PC-3 (cell line): ENCODE data around the gene ANKH. TPM values are rescaled to one million over a fixed set of nuclear protein-coding genes. Genes with fewer than 3 reads are reported as not detected.

Experiments used
- ATAC-seq: fragments of 200-7000 bp; cut with Tn5 transposase; 2 replicates; pipeline ENCODE4 v1.9.1; 2020; ENCODE audit warnings: mild to moderate bottlenecking, moderate library complexity
- BruUV-seq: library from RNA; stranded (reverse); fragments of 400-500 nt; replicated peaks from 2 replicates; lab custom pipeline; 2021; lab: Mats Ljungman, UMichigan
- CTCF ChIA-PET: fragments of 300-600 bp; sonication (Branson Sonifier 250); formaldehyde crosslinking; loops from one replicate; lab custom pipeline; 2022; ENCODE audit warnings: antibody characterized with exemption; lab: Charles Lee
- POLR2A ChIA-PET: fragments of 300-600 bp; sonication (Branson Sonifier 250); formaldehyde crosslinking; loops from one replicate; lab custom pipeline; 2022; ENCODE audit warnings: antibody characterized with exemption; ENCODE audit not compliant: unreplicated experiment; lab: Charles Lee
- DNase-seq: peaks from one replicate; pipeline ENCODE4 v3.0.0-alpha.2; 2015
- H2AFZ ChIP-seq: fragments of 300-600 bp; sonication (generic); 2 replicates; pipeline ENCODE4 v1.6.0; 2016; ENCODE audit warnings: antibody characterized with exemption, low read length
- H3F3A ChIP-seq: fragments of 300-600 bp; sonication (generic); one replicate; pipeline ENCODE4 v1.6.0; 2017; ENCODE audit warnings: antibody characterized with exemption, low read length, control low read depth, mild to moderate bottlenecking; ENCODE audit not compliant: unreplicated experiment
- H3K27ac ChIP-seq: fragments of 300-600 bp; sonication (generic); 2 replicates; pipeline ENCODE4 v1.5.1; 2016; ENCODE audit warnings: mild to moderate bottlenecking, low read length
- H3K27me3 ChIP-seq: fragments of 300-600 bp; sonication (generic); 2 replicates; pipeline ENCODE4 v1.6.1; 2016; ENCODE audit warnings: low read length, mixed read lengths
- H3K36me3 ChIP-seq: fragments of 300-600 bp; sonication (generic); 2 replicates; pipeline ENCODE4 v1.6.1; 2016; ENCODE audit warnings: low read depth, mixed run types, low read length, mixed read lengths
- H3K4me1 ChIP-seq: fragments of 300-600 bp; sonication (generic); 2 replicates; pipeline ENCODE4 v1.5.1; 2016; ENCODE audit warnings: low read length; ENCODE audit not compliant: insufficient read depth
- H3K4me2 ChIP-seq: fragments of 300-600 bp; sonication (generic); 2 replicates; pipeline ENCODE4 v1.6.0; 2016; ENCODE audit warnings: low read length
- H3K4me3 ChIP-seq: fragments of 300-600 bp; sonication (generic); 2 replicates; pipeline ENCODE4 v1.5.1; 2016; ENCODE audit warnings: mild to moderate bottlenecking, low read length, mixed read lengths
- H3K79me2 ChIP-seq: fragments of 300-600 bp; sonication (generic); 2 replicates; pipeline ENCODE4 v1.6.1; 2017; ENCODE audit warnings: low read length, mixed read lengths
- H3K9ac ChIP-seq: fragments of 300-600 bp; sonication (generic); 2 replicates; pipeline ENCODE4 v1.6.0; 2016; ENCODE audit warnings: mild to moderate bottlenecking, low read length
- H3K9me2 ChIP-seq: fragments of 300-600 bp; sonication (generic); replicated peaks from 2 replicates; pipeline ENCODE4 v1.6.1; 2016; ENCODE audit warnings: mixed run types, low read length, mixed read lengths
- H3K9me3 ChIP-seq: fragments of 300-600 bp; sonication (generic); 2 replicates; pipeline ENCODE4 v1.6.1; 2016; ENCODE audit warnings: low read length, mixed read lengths
- H4K20me1 ChIP-seq: fragments of 300-600 bp; sonication (generic); 2 replicates; pipeline ENCODE4 v1.6.1; 2016; ENCODE audit warnings: low read length, mixed read lengths
- EZH2 ChIP-seq: fragments of 300-600 bp; sonication (generic); IDR thresholded peaks from one replicate; pipeline ENCODE4 v1.6.1; 2017; ENCODE audit warnings: antibody characterized with exemption, mild to moderate bottlenecking, low read length; ENCODE audit not compliant: unreplicated experiment
- EZH2phosphoT487 ChIP-seq: fragments of 300-600 bp; sonication (generic); IDR thresholded peaks from 2 replicates; pipeline ENCODE4 v1.6.1; 2018; ENCODE audit warnings: mild to moderate bottlenecking, antibody characterized with exemption, low read length, borderline replicate concordance
- intact Hi-C: fragments of 100-400 bp; cut with micrococcal nuclease; formaldehyde crosslinking; loops from 2 replicates; pipeline ENCODE4 v1.9.0; 2023
- total RNA-seq: library from RNA; depleted of rRNA; stranded (reverse); fragments of >200 nt; gene quantifications from 2 replicates; pipeline ENCODE4 v1.2.3, GENCODE V29; 2014
- TF ChIP-seq, protein P1 (sequence below): fragments of 300-600 bp; sonication (generic); conservative IDR thresholded peaks from 2 replicates; pipeline ENCODE4 v1.5.1; 2017; ENCODE audit warnings: antibody characterized with exemption, low read depth, mild to moderate bottlenecking, low read length

Gene ANKH
- total RNA-seq, 1 experiment from 2014 or later: 11.6 TPM

DNA sequence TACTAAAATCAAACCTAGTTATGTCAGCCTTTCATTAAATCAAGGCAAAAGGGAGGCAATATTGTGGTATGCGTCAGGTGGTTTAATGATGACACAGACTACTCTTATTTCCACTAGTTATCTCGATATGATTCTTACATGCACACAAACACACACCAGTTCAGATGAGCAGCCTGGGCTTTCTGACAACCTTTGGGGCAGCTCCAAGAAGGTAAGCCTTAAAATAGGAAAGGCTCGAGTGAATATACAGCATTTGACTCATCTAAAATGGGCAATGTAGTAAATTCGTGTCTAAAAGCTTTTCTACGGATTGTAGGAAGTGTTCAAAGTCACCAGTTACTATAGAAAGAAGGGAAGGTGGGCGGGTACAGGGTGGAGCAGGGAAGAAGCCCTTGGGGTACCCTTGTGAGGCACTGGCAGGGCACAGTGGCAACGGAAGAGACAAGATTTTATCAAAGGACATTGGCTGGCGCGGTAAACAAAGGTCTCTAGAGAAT is 1.9 kb downstream of the ANKH start:
- H3K4me3 ChIP-seq: peak overlapping the region; percentile 78
- no peaks in the 10 kb centered on the region for H3F3A ChIP-seq
- peaks cover 8% of the 10 kb centered on the region; the same call in 1 of the 2 replicates for H3K79me2 ChIP-seq
- CTCF ChIA-PET: interaction anchor here (0.6 kb wide), 1 partner anchor 80 kb away, joined by 4 read pairs; no protein-coding TSS in a partner anchor
- no peaks in the 10 kb centered on the region for H3K36me3 ChIP-seq
- peak overlapping the region; percentile 52; the same call in 1 of the 2 replicates for H3K9ac ChIP-seq
- H3K4me2 ChIP-seq: peak overlapping the region; percentile 95
- no peaks in the 10 kb centered on the region for H3K9me3 ChIP-seq
- TF ChIP-seq EZH2 (no peak), EZH2phosphoT487 (no peak)
- TF ChIP-seq, protein P1, sequence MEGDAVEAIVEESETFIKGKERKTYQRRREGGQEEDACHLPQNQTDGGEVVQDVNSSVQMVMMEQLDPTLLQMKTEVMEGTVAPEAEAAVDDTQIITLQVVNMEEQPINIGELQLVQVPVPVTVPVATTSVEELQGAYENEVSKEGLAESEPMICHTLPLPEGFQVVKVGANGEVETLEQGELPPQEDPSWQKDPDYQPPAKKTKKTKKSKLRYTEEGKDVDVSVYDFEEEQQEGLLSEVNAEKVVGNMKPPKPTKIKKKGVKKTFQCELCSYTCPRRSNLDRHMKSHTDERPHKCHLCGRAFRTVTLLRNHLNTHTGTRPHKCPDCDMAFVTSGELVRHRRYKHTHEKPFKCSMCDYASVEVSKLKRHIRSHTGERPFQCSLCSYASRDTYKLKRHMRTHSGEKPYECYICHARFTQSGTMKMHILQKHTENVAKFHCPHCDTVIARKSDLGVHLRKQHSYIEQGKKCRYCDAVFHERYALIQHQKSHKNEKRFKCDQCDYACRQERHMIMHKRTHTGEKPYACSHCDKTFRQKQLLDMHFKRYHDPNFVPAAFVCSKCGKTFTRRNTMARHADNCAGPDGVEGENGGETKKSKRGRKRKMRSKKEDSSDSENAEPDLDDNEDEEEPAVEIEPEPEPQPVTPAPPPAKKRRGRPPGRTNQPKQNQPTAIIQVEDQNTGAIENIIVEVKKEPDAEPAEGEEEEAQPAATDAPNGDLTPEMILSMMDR: no peak
- H3K4me1 ChIP-seq: peaks cover 21% of the 10 kb centered on the region
- H2AFZ ChIP-seq: peak overlapping the region; percentile 78
- no peak overlapping the region for H3K27ac ChIP-seq
- H3K27me3 ChIP-seq: peaks cover 32% of the 10 kb centered on the region
- POLR2A ChIA-PET: no interaction called here
- BruUV-seq: no TSS peak
- DNase-seq (peak; percentile 40), ATAC-seq (no peak; the same call in 1 of the 2 replicates)
- intact Hi-C loops: loop anchor here (2.0 to 10.0 kb wide), 3 partner anchors 55 to 142 kb away; no protein-coding TSS in a partner anchor
- H3K9me2 ChIP-seq: no peaks in the 10 kb centered on the region
- no peaks in the 10 kb centered on the region for H4K20me1 ChIP-seq

DNA sequence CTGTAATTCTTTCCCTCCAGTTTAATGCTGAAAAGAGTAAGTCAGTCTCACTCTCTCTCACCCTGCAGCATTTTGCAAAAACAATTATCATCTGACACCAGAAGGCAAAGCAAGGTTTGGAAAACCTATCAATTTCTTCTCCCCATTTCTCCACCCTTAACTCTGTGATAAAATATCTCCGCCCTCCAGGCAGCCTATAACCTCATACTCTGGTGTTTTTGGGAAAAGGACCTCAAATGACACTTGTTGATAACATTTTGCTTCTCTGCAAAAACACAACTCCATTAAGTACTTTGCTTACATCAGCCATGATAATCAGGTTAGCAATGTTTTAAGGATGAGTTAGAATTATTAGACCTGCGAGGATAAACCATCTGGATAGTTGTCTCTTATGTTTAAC is 2.3 kb downstream of the ANKH start:
- Histone ChIP-seq H3K79me2 (peaks cover 8% of the 10 kb centered on the region; the same call in 1 of the 2 replicates), H3F3A (no peaks in the 10 kb centered on the region), H2AFZ (no peak overlapping the region), H3K9me3 (no peaks in the 10 kb centered on the region), H3K27ac (no peak overlapping the region), H3K4me3 (peak overlapping the region; percentile 78), H4K20me1 (no peaks in the 10 kb centered on the region), H3K4me2 (peak overlapping the region; percentile 95), H3K9ac (no peak overlapping the region), H3K36me3 (no peaks in the 10 kb centered on the region), H3K27me3 (peaks cover 32% of the 10 kb centered on the region), H3K9me2 (no peaks in the 10 kb centered on the region), H3K4me1 (peaks cover 26% of the 10 kb centered on the region)
- DNase-seq: no peak
- POLR2A ChIA-PET: no interaction called here
- TF ChIP-seq, protein P1: no peak
- no peak for TF ChIP-seq EZH2phosphoT487
- no peak for TF ChIP-seq EZH2
- ATAC-seq: no peak
- no TSS peak for BruUV-seq
- CTCF ChIA-PET: no interaction called here
- intact Hi-C loops: loop anchor here (10.0 kb wide), 1 partner anchor 54 kb away; no protein-coding TSS in a partner anchor

DNA sequence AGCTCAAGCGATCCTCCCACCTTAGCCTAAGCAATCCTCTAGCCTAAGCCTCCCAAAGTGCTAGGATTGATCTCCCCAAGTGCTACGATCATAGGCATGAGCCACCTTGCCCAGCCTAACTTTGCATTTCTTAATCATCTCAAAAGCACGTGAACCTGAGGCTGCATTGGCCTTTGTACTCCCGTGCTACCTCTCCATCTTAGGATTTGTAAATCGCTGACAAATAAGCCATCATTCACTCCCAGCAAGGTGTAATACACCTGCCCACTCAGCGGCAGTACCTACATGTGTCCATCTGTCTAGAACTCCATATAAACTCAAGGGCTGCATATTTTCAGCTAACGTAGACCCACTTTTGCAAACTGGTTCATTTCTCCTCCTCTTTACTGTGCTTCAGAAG is 2.8 kb downstream of the ANKH start:
- H3K9ac ChIP-seq: no peak overlapping the region
- H2AFZ ChIP-seq: no peak overlapping the region
- peaks cover 30% of the 10 kb centered on the region for H3K4me1 ChIP-seq
- no peak overlapping the region; the same call in 1 of the 2 replicates for H3K4me2 ChIP-seq
- peaks cover 8% of the 10 kb centered on the region; the same call in 1 of the 2 replicates for H3K79me2 ChIP-seq
- TF ChIP-seq EZH2phosphoT487 (no peak), EZH2 (no peak)
- TF ChIP-seq, protein P1: no peak
- no peaks in the 10 kb centered on the region for H3K9me2 ChIP-seq
- H3F3A ChIP-seq: no peaks in the 10 kb centered on the region
- ChIA-PET CTCF (no interaction called here), POLR2A (no interaction called here)
- H3K27me3 ChIP-seq: peaks cover 32% of the 10 kb centered on the region
- no TSS peak for BruUV-seq
- intact Hi-C loops: loop anchor here (10.0 kb wide), 1 partner anchor 54 kb away; no protein-coding TSS in a partner anchor
- H3K27ac ChIP-seq: no peak overlapping the region
- DNase-seq (no peak), ATAC-seq (no peak)
- no peaks in the 10 kb centered on the region for H4K20me1 ChIP-seq
- H3K36me3 ChIP-seq: no peaks in the 10 kb centered on the region
- no peak overlapping the region for H3K4me3 ChIP-seq
- H3K9me3 ChIP-seq: no peaks in the 10 kb centered on the region
